HEK293 (cell line): ENCODE results near the gene CNOT4.

Experiments
- CTCF ChIP-seq: fragments of 450-650 bp; formaldehyde crosslinking; IDR thresholded peaks from 2 replicates; pipeline ENCODE4 v1.5.1; 2016; ENCODE audit warnings: missing biosample characterization, missing genetic modification characterization
- HOXA7 ChIP-seq: sonication (generic); formaldehyde crosslinking; IDR thresholded peaks from 2 replicates; pipeline ENCODE4 v1.8.1; 2022; ENCODE audit warnings: missing genetic modification reagents, borderline replicate concordance
- REST ChIP-seq: fragments of 450-650 bp; formaldehyde crosslinking; IDR thresholded peaks from 2 replicates; pipeline ENCODE4 v1.5.1; 2016; ENCODE audit warnings: missing biosample characterization, missing genetic modification characterization
- SALL2 ChIP-seq: fragments of 450-650 bp; formaldehyde crosslinking; IDR thresholded peaks from 2 replicates; pipeline ENCODE4 v1.5.0; 2017; ENCODE audit warnings: missing biosample characterization, mild to moderate bottlenecking, missing genetic modification characterization, borderline replicate concordance
- ZBTB1 ChIP-seq: fragments of 450-650 bp; formaldehyde crosslinking; IDR thresholded peaks from 2 replicates; pipeline ENCODE4 v1.5.1; 2016; ENCODE audit warnings: missing biosample characterization, missing genetic modification characterization
- ZBTB17 ChIP-seq: fragments of 450-650 bp; formaldehyde crosslinking; IDR thresholded peaks from 2 replicates; pipeline ENCODE4 v1.5.1; 2016; ENCODE audit warnings: missing biosample characterization, missing genetic modification characterization
- ZNF221 ChIP-seq: fragments of 450-650 bp; formaldehyde crosslinking; IDR thresholded peaks from 2 replicates; pipeline ENCODE4 v1.5.1; 2017; ENCODE audit warnings: missing biosample characterization, missing genetic modification characterization, borderline replicate concordance
- ZNF362 ChIP-seq: fragments of 450-650 bp; formaldehyde crosslinking; IDR thresholded peaks from 2 replicates; pipeline ENCODE4 v1.5.1; 2016; ENCODE audit warnings: missing biosample characterization, missing genetic modification characterization
- ZNF423 ChIP-seq: fragments of 450-650 bp; formaldehyde crosslinking; IDR thresholded peaks from 2 replicates; pipeline ENCODE4 v1.5.1; 2016; ENCODE audit warnings: missing biosample characterization, missing genetic modification characterization
- ZNF560 ChIP-seq: fragments of 450-650 bp; formaldehyde crosslinking; IDR thresholded peaks from 2 replicates; pipeline ENCODE4 v1.5.1; 2017; ENCODE audit warnings: missing biosample characterization, missing genetic modification characterization, borderline replicate concordance

GRCh38 chr7:135372222-135372621, 137.7 kb downstream of the CNOT4 start:
- no peak for TF ChIP-seq CTCF
- no peak for TF ChIP-seq HOXA7 (CRISPR knock-in tag)
- TF ChIP-seq ZBTB1, result no peak
- TF ChIP-seq REST (tag by site-specific recombination), result no peak
- no peak for TF ChIP-seq ZNF221 (tag by site-specific recombination)
- no peak for TF ChIP-seq ZNF560 (tag by site-specific recombination)
- no peak for TF ChIP-seq SALL2 (tag by site-specific recombination)
- TF ChIP-seq ZNF362 (tag by site-specific recombination), result no peak
- no peak for TF ChIP-seq ZBTB17 (tag by site-specific recombination)
- TF ChIP-seq ZNF423 (tag by site-specific recombination), result no peak
